A673 (cell line): Measurements from ENCODE around the gene FAM180A. TPM values are rescaled to one million over a fixed set of nuclear protein-coding genes. Genes with fewer than 3 reads are reported as not detected.

Experiments
- BruUV-seq: library from RNA; stranded (reverse); fragments of 400-500 nt; replicated peaks from 2 replicates; lab custom pipeline; 2021; lab: Mats Ljungman, UMichigan
- CTCF ChIA-PET: fragments of 300-600 bp; sonication (Branson Sonifier 250); formaldehyde crosslinking; loops from one replicate; lab custom pipeline; 2022; ENCODE audit warnings: antibody characterized with exemption; lab: Charles Lee
- POLR2A ChIA-PET: fragments of 300-600 bp; sonication (Branson Sonifier 250); formaldehyde crosslinking; loops from one replicate; lab custom pipeline; 2022; ENCODE audit warnings: antibody characterized with exemption; ENCODE audit not compliant: low non-redundant PET; lab: Charles Lee
- DNase-seq: peaks from one replicate; pipeline ENCODE4 v3.0.0-alpha.2; 2015; ENCODE audit warnings: low spot score
- H3K27ac ChIP-seq: fragments of 200-600 bp; sonication (generic); 2 replicates; pipeline ENCODE4 v1.5.1; 2016; ENCODE audit warnings: mixed run types, low read depth, mild to moderate bottlenecking, mixed read lengths, antibody characterized with exemption, low read length; ENCODE audit not compliant: poor library complexity, severe bottlenecking
- H3K27me3 ChIP-seq: fragments of 200-600 bp; sonication (generic); replicated peaks from 2 replicates; pipeline ENCODE4 v1.6.1; 2017; ENCODE audit warnings: mixed run types, low read depth, mild to moderate bottlenecking, mixed read lengths, antibody characterized with exemption, low read length; ENCODE audit not compliant: insufficient read depth, poor library complexity
- H3K36me3 ChIP-seq: fragments of 200-600 bp; sonication (generic); 2 replicates; pipeline ENCODE4 v1.6.1; 2016; ENCODE audit warnings: mixed run types, mild to moderate bottlenecking, mixed read lengths, antibody characterized with exemption, low read length; ENCODE audit not compliant: insufficient read depth, poor library complexity, severe bottlenecking
- H3K4me1 ChIP-seq: fragments of 200-600 bp; sonication (generic); 2 replicates; pipeline ENCODE4 v1.6.1; 2017; ENCODE audit warnings: mixed run types, mild to moderate bottlenecking, mixed read lengths, antibody characterized with exemption, low read length; ENCODE audit not compliant: insufficient read depth, poor library complexity, severe bottlenecking
- H3K4me3 ChIP-seq: fragments of 200-600 bp; sonication (generic); 2 replicates; pipeline ENCODE4 v1.5.1; 2016; ENCODE audit warnings: low read depth, mixed run types, mild to moderate bottlenecking, mixed read lengths, low read length; ENCODE audit not compliant: poor library complexity, severe bottlenecking
- H3K9me3 ChIP-seq: fragments of 200-600 bp; sonication (generic); 2 replicates; pipeline ENCODE4 v1.6.1; 2016; ENCODE audit warnings: mixed run types, low read depth, mild to moderate bottlenecking, mixed read lengths, antibody characterized with exemption, low read length; ENCODE audit not compliant: poor library complexity, severe bottlenecking
- EZH2 ChIP-seq: fragments of 200-600 bp; sonication (generic); IDR thresholded peaks from 2 replicates; pipeline ENCODE4 v1.6.1; 2017; ENCODE audit warnings: borderline replicate concordance, low read depth, mild to moderate bottlenecking, mixed read lengths, antibody characterized with exemption, low read length; ENCODE audit not compliant: poor library complexity, severe bottlenecking
- intact Hi-C: fragments of 100-400 bp; cut with micrococcal nuclease; formaldehyde crosslinking; loops from one replicate; pipeline ENCODE4 v1.10.0; 2022; ENCODE audit not compliant: unreplicated experiment
- total RNA-seq: library from RNA; stranded (reverse); gene quantifications from 2 replicates; pipeline ENCODE4 v1.2.3, GENCODE V29; 2021
- TF ChIP-seq, protein P1 (sequence below): fragments of 300-800, 200-600 bp; sonication (generic); conservative IDR thresholded peaks from 2 replicates; pipeline ENCODE4 v1.5.1; 2017; ENCODE audit warnings: low read depth, mild to moderate bottlenecking, antibody characterized with exemption, low read length, moderate library complexity, mixed read lengths

The FAM180A gene
- total RNA-seq, 1 experiment from 2014 or later: not detected

DNA sequence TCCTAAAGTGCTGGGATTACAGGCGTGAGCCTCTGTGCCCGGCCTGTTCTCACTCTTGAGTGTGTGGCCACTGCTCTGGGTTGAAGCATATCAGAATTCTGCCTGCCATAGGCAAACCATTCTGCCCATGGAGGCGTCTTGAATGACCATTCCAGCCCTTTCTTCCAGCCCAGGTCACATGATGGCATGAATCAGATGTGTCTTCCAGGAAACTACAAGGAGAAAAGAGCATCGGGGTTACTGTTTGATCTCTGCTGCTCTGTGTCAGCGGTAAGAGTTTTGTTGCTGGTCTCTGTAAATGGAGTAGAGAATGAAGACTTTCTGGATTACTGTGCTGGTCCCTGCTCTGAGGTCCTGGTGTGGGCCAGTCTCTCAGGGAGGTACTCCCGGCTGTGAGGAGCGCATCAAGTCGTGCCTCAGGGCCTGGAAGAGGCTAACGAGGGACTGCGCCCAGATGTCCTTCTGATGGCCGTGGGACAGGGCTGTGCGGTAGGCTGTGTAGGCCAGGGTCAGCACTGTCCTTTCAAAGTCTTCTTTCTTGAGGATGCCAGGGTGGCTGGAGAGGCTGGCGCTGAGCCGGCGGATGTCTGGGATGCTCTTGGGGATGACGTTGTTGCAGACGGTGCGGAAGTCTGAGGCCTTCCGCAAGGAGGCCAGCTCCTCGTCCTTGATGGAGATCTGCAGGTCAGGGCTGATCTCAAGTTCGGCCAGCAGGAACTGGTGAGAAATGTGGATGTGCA, 14.8 kb downstream of the FAM180A start:
- Histone ChIP-seq H3K4me1 (no peaks in the 10 kb centered on the region), H3K27me3 (peaks cover 48% of the 10 kb centered on the region), H3K9me3 (no peaks in the 10 kb centered on the region), H3K36me3 (no peaks in the 10 kb centered on the region), H3K4me3 (no peak overlapping the region), H3K27ac (no peak overlapping the region)
- ChIA-PET POLR2A (no interaction called here), CTCF (no interaction called here)
- TF ChIP-seq, protein P1, sequence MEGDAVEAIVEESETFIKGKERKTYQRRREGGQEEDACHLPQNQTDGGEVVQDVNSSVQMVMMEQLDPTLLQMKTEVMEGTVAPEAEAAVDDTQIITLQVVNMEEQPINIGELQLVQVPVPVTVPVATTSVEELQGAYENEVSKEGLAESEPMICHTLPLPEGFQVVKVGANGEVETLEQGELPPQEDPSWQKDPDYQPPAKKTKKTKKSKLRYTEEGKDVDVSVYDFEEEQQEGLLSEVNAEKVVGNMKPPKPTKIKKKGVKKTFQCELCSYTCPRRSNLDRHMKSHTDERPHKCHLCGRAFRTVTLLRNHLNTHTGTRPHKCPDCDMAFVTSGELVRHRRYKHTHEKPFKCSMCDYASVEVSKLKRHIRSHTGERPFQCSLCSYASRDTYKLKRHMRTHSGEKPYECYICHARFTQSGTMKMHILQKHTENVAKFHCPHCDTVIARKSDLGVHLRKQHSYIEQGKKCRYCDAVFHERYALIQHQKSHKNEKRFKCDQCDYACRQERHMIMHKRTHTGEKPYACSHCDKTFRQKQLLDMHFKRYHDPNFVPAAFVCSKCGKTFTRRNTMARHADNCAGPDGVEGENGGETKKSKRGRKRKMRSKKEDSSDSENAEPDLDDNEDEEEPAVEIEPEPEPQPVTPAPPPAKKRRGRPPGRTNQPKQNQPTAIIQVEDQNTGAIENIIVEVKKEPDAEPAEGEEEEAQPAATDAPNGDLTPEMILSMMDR: no peak
- no peak for TF ChIP-seq EZH2
- no TSS peak for BruUV-seq
- intact Hi-C loops: no loop called here
- no peak for DNase-seq

GRCh38 chr7:135731131-135731530, 17.5 kb downstream of the FAM180A start:
- no peaks in the 10 kb centered on the region for H3K9me3 ChIP-seq
- DNase-seq: no peak
- BruUV-seq: no TSS peak
- ChIA-PET POLR2A (no interaction called here), CTCF (no interaction called here)
- H3K36me3 ChIP-seq: no peaks in the 10 kb centered on the region
- TF ChIP-seq, protein P1: no peak
- no peak for TF ChIP-seq EZH2
- no peak overlapping the region for H3K4me3 ChIP-seq
- no peak overlapping the region for H3K27ac ChIP-seq
- peaks cover 3% of the 10 kb centered on the region for H3K4me1 ChIP-seq
- H3K27me3 ChIP-seq: peaks cover 58% of the 10 kb centered on the region
- intact Hi-C loops: no loop called here

GRCh38 chr7:135729230-135729629, 19.4 kb downstream of the FAM180A start:
- H3K4me3 ChIP-seq: no peak overlapping the region
- CTCF ChIA-PET: no interaction called here
- TF ChIP-seq, protein P1: no peak
- no peak for TF ChIP-seq EZH2
- DNase-seq: no peak
- H3K4me1 ChIP-seq: peaks cover 3% of the 10 kb centered on the region
- H3K27me3 ChIP-seq: peaks cover 72% of the 10 kb centered on the region
- POLR2A ChIA-PET: no interaction called here
- no peaks in the 10 kb centered on the region for H3K9me3 ChIP-seq
- BruUV-seq: no TSS peak
- no peak overlapping the region for H3K27ac ChIP-seq
- intact Hi-C loops: no loop called here
- H3K36me3 ChIP-seq: no peaks in the 10 kb centered on the region
